ENCODE data around the gene CDKL1. TPM values are rescaled to one million over a fixed set of nuclear protein-coding genes. Genes with fewer than 3 reads are reported as not detected.

Gene CDKL1
- total RNA-seq, result 3.3 TPM
- long read RNA-seq, partial matches to known transcripts, result 1 of 2 reads
- long read RNA-seq, other reads (novel, unspliced or antisense), result 1 of 2 reads

DNA sequence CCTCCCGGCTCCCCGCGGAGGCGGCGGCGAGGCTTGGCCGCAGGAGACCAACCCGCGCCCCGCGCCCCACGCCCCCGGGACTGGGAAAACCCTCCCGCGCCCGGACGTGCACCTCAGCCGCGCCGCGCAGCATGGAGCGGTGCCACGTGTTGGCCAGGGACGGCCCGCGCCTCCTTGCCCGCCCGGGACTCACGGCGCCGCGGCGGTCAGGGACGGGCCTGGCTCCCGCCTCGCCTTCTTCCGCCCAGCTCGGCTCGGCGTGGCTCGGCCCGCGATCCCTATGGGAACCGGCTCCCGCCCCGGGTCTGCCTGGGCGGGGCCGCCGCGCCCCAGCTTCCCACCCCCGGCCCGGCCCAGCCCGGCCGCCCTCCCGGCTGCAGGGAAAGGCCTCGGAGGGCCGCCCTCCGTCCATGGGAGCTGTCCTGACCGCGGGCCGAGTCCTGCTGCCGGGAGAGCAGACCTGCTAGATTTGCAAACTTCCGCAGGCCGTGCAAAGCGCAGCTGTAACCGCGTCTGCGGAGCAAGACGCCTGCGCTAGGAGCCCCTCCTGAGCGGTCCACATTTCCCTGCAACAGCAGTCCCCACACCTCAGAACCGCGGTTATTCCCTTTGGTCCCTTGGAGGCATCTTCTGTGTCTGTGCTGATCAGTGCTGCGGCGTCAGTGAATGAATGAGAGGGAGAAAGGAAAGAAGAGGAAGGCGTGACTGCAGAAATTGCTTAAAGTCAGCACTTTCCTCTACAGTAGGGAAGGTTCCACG, at the start of gene CDKL1:
Gene CDKL1 (minus strand): TSS at position 251 of the 759 bp plus-strand sequence. CDS start 1,013 bp downstream, outside the sequence.
- ATAC-seq, result peak; percentile 93
- intact Hi-C loops (cut with DNase I), result loop anchor here (5.0 kb wide), 2 partner anchors 60 to 75 kb away; no protein-coding TSS in a partner anchor
- DNase-seq (ENCODE audit: missing footprints), result peak; percentile 86

DNA sequence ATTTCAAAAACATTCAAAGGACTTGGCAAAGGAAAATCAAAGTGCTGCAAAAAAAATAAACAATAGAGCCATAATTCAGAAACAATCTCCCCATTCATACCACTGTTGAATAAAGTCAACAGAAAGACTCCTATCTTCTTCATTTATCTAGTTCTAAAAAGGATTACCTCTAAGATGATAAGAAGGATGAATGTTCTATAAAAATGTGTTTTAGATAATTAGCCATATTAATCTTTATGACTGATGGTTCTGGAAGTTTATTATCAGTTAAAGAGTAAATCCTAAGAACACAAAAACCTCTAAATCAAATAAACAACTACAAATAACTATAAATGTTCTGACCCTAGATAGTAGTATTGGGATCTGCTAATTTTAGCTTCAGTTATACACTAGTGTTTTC, 37.8 kb upstream of the CDKL1 start:
- ATAC-seq (no peak), DNase-seq (ENCODE audit: missing footprints) (no peak)
- intact Hi-C loops (cut with DNase I), result no loop called here

DNA sequence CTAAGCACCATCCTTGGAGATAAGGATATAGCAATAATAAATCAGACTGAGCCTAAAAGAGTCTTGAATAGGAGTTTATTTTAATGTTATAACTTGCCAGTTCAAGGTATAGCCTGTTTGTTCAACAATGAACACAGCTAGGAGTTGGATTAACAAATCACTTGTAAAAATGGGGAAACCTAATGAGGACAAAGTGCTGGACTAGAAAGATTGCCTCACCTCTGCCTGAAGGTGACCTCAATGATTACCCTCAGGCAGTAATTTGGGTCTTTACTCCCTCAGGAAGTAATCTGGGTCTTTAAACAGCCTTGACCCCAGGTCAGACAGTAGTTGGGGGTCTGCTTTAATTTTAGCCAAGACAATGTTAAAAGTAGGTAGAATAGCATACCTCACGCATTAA, 35.5 kb upstream of the CDKL1 start:
- ATAC-seq (no peak), DNase-seq (ENCODE audit: missing footprints) (no peak)
- intact Hi-C loops (cut with DNase I), result no loop called here

DNA sequence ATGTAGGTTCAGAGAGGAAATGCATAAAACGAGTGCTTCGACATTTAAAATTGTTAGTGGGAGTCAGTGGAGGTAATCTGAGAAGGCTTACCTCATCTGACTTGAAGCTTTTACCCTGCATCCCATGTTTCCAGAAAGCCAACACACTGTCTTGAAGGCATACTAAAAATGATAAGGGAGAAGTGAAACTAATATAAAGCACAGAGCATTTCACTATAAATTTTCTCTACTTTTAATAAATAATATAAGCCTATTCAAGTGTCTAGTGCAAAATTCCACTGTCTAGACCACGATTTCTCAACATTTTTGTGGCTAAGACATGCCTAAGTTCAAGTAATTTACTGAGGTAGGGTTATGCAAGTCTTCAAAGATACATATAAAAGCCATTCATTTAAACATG, 29.1 kb upstream of the CDKL1 start:
- no peak for DNase-seq (ENCODE audit: missing footprints)
- ATAC-seq, result no peak
- intact Hi-C loops (cut with DNase I), result no loop called here

DNA sequence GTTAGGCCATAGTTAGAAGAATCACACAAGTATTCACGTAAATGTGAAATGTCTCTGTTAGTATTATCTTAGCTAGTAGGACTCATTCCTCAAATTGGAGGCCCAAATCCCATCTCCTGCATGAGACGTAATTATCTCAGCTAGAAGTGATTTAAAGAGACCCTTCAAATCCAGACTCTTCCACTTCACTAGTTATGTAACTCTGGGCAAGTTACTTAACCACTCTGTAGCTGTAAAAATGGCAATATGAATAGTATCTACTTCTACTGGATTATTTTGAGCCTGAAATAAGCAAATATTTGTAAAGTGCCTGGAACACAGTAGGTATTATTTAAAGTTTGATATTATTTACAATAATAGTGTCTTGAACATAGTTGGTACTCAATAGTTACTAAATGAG, 28.4 kb upstream of the CDKL1 start:
- intact Hi-C loops (cut with DNase I), result no loop called here

DNA sequence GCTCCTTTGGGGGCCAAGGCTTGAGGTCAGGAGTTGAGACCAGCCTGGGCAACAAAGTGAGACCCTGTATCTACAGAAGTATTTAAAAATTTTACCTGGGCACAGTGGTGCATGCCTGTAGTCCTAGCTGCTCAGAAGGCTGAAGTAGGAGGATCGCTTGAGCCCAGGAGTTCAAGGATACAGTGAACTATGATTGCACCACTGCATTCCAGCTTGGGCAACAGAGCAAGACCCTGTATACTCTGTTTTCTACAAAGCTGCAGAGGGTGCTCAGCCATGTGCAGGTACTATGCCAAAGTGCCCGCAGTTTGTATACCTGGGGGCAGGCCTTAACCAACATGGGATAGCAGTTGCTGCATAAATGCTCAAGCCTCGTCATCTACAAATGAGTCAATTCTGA, 26.8 kb upstream of the CDKL1 start:
- no peak for ATAC-seq
- DNase-seq (ENCODE audit: missing footprints), result no peak
- intact Hi-C loops (cut with DNase I), result no loop called here

More for the DNA sequence above, 28.4 kb upstream of the CDKL1 start:
- ATAC-seq (no peak), DNase-seq (ENCODE audit: missing footprints) (no peak)

DNA sequence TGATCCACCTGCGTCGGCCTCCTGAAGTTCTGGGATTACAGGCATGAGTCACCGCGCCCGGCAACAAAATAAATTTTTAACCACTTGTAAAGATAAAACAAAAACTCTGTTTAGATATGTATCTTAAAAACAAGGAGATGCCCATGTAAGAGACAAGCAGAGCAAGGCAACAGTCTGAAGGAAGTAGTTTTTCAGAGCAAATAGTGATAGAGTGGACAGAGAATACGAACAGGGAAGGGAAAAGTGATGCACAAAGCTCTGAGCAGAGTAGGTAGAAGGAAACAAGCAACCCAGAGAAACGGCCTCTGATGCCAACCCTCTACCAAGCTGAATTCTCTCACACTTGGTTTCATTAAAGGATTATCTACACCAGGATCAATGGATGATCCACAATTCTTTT, 24.8 kb upstream of the CDKL1 start:
- intact Hi-C loops (cut with DNase I), result no loop called here
- no peak for DNase-seq (ENCODE audit: missing footprints)
- no peak for ATAC-seq

DNA sequence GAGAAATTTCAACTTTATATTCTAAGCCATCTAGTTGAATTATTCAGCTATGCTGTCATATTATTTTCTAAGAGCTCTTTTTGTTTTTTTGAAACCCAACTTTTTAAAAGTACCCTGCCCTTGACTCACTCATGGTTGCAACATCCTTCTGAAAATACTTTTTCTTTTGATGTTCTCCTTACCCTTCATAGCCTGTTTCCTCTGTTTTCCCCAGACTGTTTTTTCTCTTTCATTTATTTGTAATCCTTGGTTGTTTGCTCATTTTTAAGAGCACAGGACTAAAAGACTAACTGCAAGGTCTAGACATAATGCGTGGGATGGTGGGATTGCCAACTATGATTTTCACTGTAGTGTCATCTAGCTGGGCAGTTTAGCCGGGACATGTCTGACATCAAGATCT, 21.2 kb upstream of the CDKL1 start:
- no peak for DNase-seq (ENCODE audit: missing footprints)
- no peak for ATAC-seq
- intact Hi-C loops (cut with DNase I), result no loop called here

DNA sequence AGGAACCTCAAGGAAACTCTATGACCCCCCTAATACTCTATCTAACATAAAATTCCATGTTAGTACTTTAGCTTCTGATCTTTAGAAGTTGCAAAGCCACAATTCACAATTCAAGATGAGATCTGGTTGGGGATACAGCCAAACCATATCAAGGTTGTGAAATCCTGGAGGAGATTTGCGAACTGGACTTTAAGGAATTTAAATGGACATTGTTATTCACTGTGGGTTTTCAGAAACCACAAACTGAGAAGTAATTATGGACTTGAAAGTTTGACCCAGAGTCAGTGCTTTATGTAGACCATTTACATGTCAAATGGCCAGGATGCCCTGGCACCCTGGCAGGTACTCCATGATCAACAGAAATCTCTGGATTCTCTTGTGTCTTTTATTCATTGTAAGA, 14.2 kb upstream of the CDKL1 start:
- intact Hi-C loops (cut with DNase I), result no loop called here
- ATAC-seq (no peak), DNase-seq (ENCODE audit: missing footprints) (no peak)

DNA sequence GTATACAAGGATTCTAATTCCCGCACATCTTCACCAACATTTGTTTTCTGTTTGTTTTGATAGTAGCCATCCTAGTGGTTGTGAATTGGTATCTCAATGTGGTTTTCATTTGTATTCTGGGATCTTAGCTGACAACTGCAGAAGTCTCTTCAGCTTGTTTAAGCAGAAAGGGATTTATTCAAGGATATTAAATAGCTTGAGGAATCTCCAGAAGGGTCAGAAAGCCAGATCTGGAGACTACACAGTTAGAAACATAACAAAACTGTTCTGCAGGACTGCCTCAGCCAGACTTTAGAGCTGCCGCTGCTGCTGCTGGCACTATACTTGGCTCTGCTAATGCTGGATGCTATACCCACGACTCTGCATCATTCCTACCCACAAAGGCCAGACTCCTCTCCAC, 13.4 kb upstream of the CDKL1 start:
- ATAC-seq (no peak), DNase-seq (ENCODE audit: missing footprints) (no peak)
- intact Hi-C loops (cut with DNase I), result no loop called here

DNA sequence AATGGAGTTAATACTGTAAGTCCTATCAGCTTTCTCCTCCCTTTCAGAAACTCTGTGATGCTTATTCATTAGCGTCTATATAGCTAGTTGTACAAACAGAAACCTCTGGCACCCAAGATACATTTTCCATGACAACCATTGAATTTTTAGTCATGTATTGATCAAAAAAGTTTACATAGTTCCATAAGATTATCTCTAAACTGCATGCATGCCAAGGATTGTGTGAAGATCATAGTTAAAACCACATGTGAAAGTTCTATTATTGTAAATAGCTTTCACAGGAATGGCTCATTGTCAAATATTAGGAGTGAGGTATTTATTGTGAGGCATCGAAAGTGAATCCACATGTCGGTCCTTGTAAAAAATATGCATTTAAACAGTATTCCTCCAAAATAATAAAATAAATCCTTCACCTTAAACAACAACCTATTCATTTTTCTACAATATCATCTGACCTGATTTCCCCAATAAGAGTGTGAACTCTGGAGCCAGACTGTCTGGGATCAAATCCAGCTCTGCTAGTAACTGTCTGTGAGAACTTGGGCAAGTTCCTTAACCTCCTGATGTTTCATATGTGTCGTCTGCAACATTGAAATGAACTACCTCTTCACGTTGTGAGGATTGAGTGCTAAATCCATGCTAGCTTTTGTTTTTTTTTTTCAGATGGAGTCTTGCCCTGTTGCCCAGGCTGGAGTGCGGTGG, 10.6 kb upstream of the CDKL1 start:
- DNase-seq (ENCODE audit: missing footprints) (no peak), ATAC-seq (no peak)
- intact Hi-C loops (cut with DNase I), result no loop called here

DNA sequence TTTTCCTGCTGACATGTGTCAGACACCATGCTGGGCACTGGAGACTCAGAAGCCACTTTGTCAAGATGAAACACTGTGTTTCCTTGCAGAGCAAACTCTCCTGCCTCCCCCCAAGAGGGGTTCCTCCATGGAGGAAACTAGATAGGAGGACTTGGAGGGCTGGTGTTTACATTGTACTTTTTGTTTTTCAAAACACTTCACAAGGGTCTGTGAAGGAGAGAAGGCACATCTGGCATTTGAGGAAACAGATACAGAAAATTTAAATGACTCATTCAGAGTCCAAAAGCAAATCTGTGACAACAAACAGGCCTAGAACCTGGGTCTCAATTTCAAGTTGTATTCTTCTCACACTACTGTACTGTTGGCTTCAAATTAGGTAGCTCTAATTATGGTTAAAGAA, 6.7 kb upstream of the CDKL1 start:
- no peak for ATAC-seq
- intact Hi-C loops (cut with DNase I), result no loop called here
- no peak for DNase-seq (ENCODE audit: missing footprints)

DNA sequence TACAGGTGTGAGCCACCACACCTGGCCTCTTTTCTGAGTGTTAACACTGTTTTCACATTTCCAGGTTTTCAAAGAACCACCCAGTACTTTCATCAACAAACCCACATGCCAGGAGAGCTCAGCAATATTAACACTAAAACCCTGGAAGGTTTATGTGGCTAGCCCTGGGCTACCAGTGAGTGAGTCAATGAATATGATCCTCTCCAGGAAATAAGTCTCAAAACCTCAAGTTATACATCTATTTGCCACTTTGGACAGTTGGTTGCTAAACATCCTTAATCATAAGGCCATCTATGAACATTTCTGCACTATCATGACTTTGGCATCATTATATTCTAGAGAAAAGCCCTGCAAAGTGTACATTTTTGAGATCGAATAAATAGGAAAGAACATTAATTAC, 6.3 kb upstream of the CDKL1 start:
- ATAC-seq (no peak), DNase-seq (ENCODE audit: missing footprints) (no peak)
- intact Hi-C loops (cut with DNase I), result no loop called here

DNA sequence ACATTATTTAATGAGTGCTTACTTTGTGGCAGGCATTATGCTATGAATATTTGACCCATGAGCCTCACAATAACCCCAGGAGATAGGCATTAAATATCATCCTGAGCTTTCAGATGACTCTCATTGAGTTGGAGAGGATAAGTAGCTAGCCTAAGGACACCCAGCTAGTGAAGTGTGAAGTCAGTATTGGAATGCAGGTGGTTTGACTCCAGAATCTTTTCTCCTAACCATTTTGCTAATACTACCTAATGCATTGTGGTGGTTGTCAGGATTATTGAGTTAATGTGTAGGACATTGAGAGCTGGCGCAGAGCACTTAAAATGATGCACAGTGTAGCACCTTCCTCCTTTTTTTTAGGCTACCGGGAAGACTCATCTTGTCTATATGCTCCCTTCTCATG, 3.8 kb upstream of the CDKL1 start:
- intact Hi-C loops (cut with DNase I), result no loop called here
- ATAC-seq, result no peak
- DNase-seq (ENCODE audit: missing footprints), result no peak

DNA sequence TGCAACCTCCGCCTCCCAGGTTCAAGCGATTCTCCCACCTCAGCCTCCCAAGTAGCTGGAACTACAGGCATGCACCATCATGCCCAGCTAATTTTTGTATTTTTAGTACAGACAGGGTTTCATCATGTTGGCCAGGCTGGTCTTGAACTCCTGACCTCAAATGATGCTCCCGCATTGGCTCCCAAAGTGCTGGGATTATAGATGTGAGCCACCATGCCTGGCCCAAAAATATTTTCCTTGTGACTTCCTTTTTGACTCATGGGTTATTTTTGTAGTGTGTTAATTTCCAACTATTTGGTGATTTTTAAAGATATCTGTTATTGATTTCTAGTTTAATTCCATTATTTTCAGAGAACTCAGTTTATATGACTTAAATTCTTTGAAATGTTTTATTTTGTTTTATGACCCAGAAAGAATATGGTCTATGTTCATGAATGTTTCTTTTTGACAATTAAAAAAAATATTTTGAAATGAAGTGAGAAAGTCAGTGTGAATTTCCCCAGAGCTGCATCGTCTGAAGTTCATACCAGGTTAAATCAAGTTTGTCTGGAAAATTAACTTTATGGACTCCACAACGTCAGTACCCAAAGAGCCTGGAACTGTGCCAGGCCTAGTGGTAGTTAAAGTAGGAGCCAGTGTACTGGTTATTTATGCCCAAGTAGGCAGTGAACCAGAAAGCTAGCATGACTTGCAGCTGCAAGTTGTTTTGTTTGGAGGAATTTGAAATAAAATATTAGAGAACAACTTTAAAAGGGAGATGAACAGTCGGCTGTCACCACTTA, 2.8 kb upstream of the CDKL1 start:
- ATAC-seq (no peak), DNase-seq (ENCODE audit: missing footprints) (no peak)
- intact Hi-C loops (cut with DNase I), result loop anchor here (5.0 kb wide), 2 partner anchors 62 to 77 kb away; no protein-coding TSS in a partner anchor

DNA sequence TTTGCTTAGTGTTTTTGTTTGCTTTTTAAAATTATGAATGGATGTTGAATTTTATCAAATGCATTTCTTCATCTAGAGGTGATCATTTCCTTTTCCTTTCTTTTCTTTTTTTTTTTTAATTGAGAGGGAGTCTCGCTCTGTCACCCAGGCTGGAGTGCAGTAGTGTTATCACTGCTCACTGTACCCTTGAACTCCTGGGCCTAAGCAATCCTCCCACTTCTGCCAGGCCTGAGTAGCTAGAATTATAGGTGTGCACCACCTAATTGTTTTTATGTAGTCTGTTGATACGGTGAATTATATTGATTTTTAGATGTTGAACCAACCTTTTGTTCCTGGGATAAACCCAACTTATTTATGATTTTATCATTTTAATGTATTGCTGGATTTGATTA, 1.5 kb upstream of the CDKL1 start:
- ATAC-seq, result no peak
- intact Hi-C loops (cut with DNase I), result loop anchor here (5.0 kb wide), 2 partner anchors 61 to 76 kb away; no protein-coding TSS in a partner anchor
- no peak for DNase-seq (ENCODE audit: missing footprints)

DNA sequence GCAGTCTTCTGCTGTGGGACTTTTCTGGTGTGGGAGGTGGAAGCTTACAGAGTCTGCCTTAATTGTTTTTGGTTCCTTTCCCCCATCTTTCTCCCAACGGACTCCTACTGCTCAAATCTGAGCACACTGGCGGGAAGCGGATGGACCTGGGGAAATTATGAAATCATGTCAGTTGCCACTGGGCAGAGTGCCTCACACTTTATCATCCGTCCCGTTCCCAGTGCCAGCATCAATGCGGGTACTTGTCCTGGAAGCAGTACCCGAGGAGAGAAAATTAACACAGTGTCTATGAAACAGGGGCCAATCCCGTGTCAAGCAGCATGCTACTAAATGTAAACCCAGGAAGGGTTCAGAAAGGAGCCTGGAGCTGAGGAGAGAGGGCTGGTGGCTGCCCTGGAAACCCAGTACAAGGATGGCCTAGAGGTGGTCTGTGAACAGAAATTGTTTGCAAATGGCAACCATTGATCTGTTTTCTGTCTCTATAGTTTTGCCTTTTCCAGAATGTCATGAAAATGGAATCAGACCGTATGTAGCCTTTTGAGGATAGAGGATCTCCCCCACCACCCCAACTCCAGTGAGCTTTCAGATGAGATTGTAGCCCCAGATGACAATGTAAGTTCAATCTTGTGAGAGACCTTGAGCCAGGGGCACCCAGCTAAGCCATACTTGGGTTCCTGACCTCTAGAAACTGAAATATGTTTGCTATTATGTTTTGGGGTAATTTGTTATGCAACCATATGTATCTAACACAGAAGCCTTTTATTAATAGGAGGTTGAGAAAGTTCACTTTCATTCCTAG, 908 bp upstream of the CDKL1 start:
- intact Hi-C loops (cut with DNase I), result loop anchor here (5.0 kb wide), 2 partner anchors 60 to 75 kb away; no protein-coding TSS in a partner anchor
- ATAC-seq, result peak; percentile 33
- DNase-seq (ENCODE audit: missing footprints), result no peak

DNA sequence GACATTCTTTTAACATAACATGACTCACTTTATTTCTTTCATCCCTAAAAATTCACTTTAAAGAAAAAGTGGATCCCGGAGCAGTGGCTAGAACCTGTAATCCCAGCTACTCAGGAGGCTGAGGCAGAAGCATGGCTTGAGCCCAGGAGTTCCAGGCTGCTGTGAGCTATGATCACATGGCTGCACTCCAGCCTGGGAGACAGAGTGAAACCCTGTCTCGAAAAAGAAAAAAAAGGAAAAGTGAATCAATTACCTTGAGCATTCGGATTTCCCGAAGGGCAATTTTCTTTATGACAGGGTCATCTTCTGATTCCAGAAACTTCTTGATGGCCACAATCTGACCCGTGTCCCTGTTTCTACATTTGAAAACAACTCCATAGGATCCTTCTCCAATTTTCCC, 1.2 kb downstream of the CDKL1 start:
- intact Hi-C loops (cut with DNase I), result loop anchor here (5.0 kb wide), 2 partner anchors 58 to 73 kb away; no protein-coding TSS in a partner anchor
- DNase-seq (ENCODE audit: missing footprints) (no peak), ATAC-seq (no peak)
